HG03378 (cell line): ENCODE data around the gene ANKRD6.

Experiments
- ATAC-seq: cut with Tn5 transposase; IDR thresholded peaks from one replicate; pipeline ENCODE4 v1.9.1; 2021; ENCODE audit warnings: mild to moderate bottlenecking, moderate library complexity; ENCODE audit not compliant: unreplicated experiment

ANKRD6 gene

GRCh38 chr6:89412071-89413005, 20.6 kb upstream of the ANKRD6 start, which contains the start of gene RRAGD:
RRAGD (minus strand) TSS chr6:89412273; CDS start chr6:89411993, 280 bp downstream.
- ATAC-seq = peak; percentile 67

- no peak for ATAC-seq
Observed at GRCh38 chr6:89413006-89413400, 19.9 kb upstream of the ANKRD6 start.

GRCh38 chr6:89414215-89414614, 18.7 kb upstream of the ANKRD6 start:
- ATAC-seq = no peak

GRCh38 chr6:89415185-89415584, 17.8 kb upstream of the ANKRD6 start:
- no peak for ATAC-seq

- ATAC-seq = no peak
Observed at GRCh38 chr6:89416796-89417195, 16.2 kb upstream of the ANKRD6 start.

- no peak for ATAC-seq
Observed at GRCh38 chr6:89430201-89430962, 2.6 kb upstream of the ANKRD6 start.

GRCh38 chr6:89433252-89434149, 549 bp downstream of the ANKRD6 start:
- ATAC-seq = peak; percentile 58

- ATAC-seq = no peak
Observed at GRCh38 chr6:89434150-89434499, 1.2 kb downstream of the ANKRD6 start.

GRCh38 chr6:89434954-89435353, 2.0 kb downstream of the ANKRD6 start:
- no peak for ATAC-seq

- ATAC-seq = no peak
Observed at GRCh38 chr6:89436226-89436625, 3.3 kb downstream of the ANKRD6 start.

- ATAC-seq = no peak
Observed at GRCh38 chr6:89438248-89438647, 5.3 kb downstream of the ANKRD6 start.

GRCh38 chr6:89439014-89439413, 6.1 kb downstream of the ANKRD6 start:
- no peak for ATAC-seq

- no peak for ATAC-seq
Observed at GRCh38 chr6:89440200-89440599, 7.2 kb downstream of the ANKRD6 start.

- ATAC-seq = no peak
Observed at GRCh38 chr6:89443658-89444057, 10.7 kb downstream of the ANKRD6 start.

- no peak for ATAC-seq
Observed at GRCh38 chr6:89449193-89449592, 16.2 kb downstream of the ANKRD6 start.

- no peak for ATAC-seq
Observed at GRCh38 chr6:89452281-89452680, 19.3 kb downstream of the ANKRD6 start.

GRCh38 chr6:89454300-89454699, 21.3 kb downstream of the ANKRD6 start:
- no peak for ATAC-seq

- ATAC-seq = no peak
Observed at GRCh38 chr6:89458704-89459103, 25.8 kb downstream of the ANKRD6 start.

GRCh38 chr6:89459501-89459900, 26.5 kb downstream of the ANKRD6 start:
- ATAC-seq = no peak

- no peak for ATAC-seq
Observed at GRCh38 chr6:89460713-89461112, 27.8 kb downstream of the ANKRD6 start.

GRCh38 chr6:89462503-89462902, 29.6 kb downstream of the ANKRD6 start:
- no peak for ATAC-seq
